ENCODE data around the gene CD83.
"Not testable (repeated sequence)": the region's sequence is repeated elsewhere in the genome, so short reads cannot be mapped to it uniquely, and the experiment has no call there.

The CD83 gene

GRCh38 chr6:14151300-14151699 lies 33.7 kb downstream of the CD83 start:
- DNase-seq: not testable (repeated sequence)

- DNase-seq: no peak
Measured at GRCh38 chr6:14151773-14152172, 34.2 kb downstream of the CD83 start.

GRCh38 chr6:14153228-14153627 lies 35.7 kb downstream of the CD83 start:
- no peak for DNase-seq

- DNase-seq: no peak
Measured at GRCh38 chr6:14159090-14159489, 41.5 kb downstream of the CD83 start.

- DNase-seq: no peak
Measured at GRCh38 chr6:14162826-14163225, 45.3 kb downstream of the CD83 start.

- DNase-seq: peak; percentile 32
Measured at GRCh38 chr6:14165091-14165490, 47.5 kb downstream of the CD83 start.

- no peak for DNase-seq
Measured at GRCh38 chr6:14166839-14167238, 49.3 kb downstream of the CD83 start.

- no peak for DNase-seq
Measured at GRCh38 chr6:14170128-14170527, 52.6 kb downstream of the CD83 start.

- no peak for DNase-seq
Measured at GRCh38 chr6:14172562-14172961, 55.0 kb downstream of the CD83 start.

- DNase-seq: no peak
Measured at GRCh38 chr6:14174226-14174625, 56.7 kb downstream of the CD83 start.

- DNase-seq: no peak
Measured at GRCh38 chr6:14174996-14175395, 57.4 kb downstream of the CD83 start.

- DNase-seq: no peak
Measured at GRCh38 chr6:14176429-14176828, 58.9 kb downstream of the CD83 start.

GRCh38 chr6:14177413-14178082 lies 60.0 kb downstream of the CD83 start:
- DNase-seq: no peak

GRCh38 chr6:14178083-14178445 lies 60.5 kb downstream of the CD83 start:
- DNase-seq: no peak

- no peak for DNase-seq
Measured at GRCh38 chr6:14180609-14181008, 63.0 kb downstream of the CD83 start.

GRCh38 chr6:14182916-14183315 lies 65.3 kb downstream of the CD83 start:
- DNase-seq: no peak

Data from femur (tissue), 1 donor.